Progenitor cell of endocrine pancreas (in vitro differentiated cells): ENCODE data around the gene PMEL. TPM values are rescaled to one million over a fixed set of nuclear protein-coding genes. Genes with fewer than 3 reads are reported as not detected.

Experiments used
- DNase-seq: peaks from one replicate; pipeline ENCODE4 v3.0.0; 2021; ENCODE audit warnings: low spot score; ENCODE audit not compliant: unreplicated experiment
- H3K27ac Mint-ChIP-seq: 2 replicates; pipeline ENCODE4 v1.8.0; 2021; ENCODE audit warnings: mild to moderate bottlenecking, moderate library complexity, mixed read lengths
- H3K27me3 Mint-ChIP-seq: 2 replicates; pipeline ENCODE4 v1.8.0; 2021; ENCODE audit warnings: mixed read lengths
- H3K36me3 Mint-ChIP-seq: 2 replicates; pipeline ENCODE4 v1.8.0; 2022; ENCODE audit warnings: mixed read lengths; ENCODE audit not compliant: insufficient read depth
- H3K4me1 Mint-ChIP-seq: 2 replicates; pipeline ENCODE4 v1.8.0; 2021; ENCODE audit warnings: low read depth, mixed read lengths
- H3K4me3 Mint-ChIP-seq: 2 replicates; pipeline ENCODE4 v1.8.0; 2021; ENCODE audit warnings: low read depth, mild to moderate bottlenecking, moderate library complexity, mixed read lengths
- H3K9me3 Mint-ChIP-seq: 2 replicates; pipeline ENCODE4 v1.8.0; 2021; ENCODE audit warnings: low read depth, mixed read lengths
- total RNA-seq: library from RNA; stranded (reverse); gene quantifications from 2 replicates; pipeline ENCODE4 v1.2.1, GENCODE V29; 2021
- TF ChIP-seq, protein P1 (sequence below): fragments of 200-600 bp; sonication (generic); IDR thresholded peaks from one replicate; pipeline ENCODE4 v1.5.0; 2021; ENCODE audit warnings: antibody characterized with exemption, mild to moderate bottlenecking; ENCODE audit not compliant: unreplicated experiment

PMEL gene
- total RNA-seq, 1 donor from 2014 or later, result 3.7 TPM

DNA sequence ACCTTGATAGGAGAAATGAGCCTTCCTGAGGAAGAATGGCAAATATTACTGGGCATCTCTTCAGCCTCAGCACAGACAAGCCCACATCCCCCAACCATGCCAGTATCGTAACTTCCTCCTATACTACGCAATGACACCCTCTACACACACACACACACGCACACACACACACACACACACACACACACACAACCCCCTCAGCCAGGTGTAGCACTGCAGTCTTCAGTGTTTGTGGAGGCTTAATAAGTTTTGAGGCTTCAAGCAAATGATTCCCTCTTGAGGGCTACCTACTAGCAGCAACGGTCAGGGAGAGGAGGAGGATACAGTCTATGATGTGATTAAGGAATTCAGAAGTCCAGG lies 33.3 kb downstream of the PMEL start:
- H3K4me1 Mint-ChIP-seq, result peaks cover 17% of the 10 kb centered on the region
- H3K4me3 Mint-ChIP-seq, result peak overlapping the region; percentile 81
- peaks cover 58% of the 10 kb centered on the region for H3K27me3 Mint-ChIP-seq
- DNase-seq, result no peak
- H3K9me3 Mint-ChIP-seq, result no peaks in the 10 kb centered on the region
- TF ChIP-seq, protein P1, sequence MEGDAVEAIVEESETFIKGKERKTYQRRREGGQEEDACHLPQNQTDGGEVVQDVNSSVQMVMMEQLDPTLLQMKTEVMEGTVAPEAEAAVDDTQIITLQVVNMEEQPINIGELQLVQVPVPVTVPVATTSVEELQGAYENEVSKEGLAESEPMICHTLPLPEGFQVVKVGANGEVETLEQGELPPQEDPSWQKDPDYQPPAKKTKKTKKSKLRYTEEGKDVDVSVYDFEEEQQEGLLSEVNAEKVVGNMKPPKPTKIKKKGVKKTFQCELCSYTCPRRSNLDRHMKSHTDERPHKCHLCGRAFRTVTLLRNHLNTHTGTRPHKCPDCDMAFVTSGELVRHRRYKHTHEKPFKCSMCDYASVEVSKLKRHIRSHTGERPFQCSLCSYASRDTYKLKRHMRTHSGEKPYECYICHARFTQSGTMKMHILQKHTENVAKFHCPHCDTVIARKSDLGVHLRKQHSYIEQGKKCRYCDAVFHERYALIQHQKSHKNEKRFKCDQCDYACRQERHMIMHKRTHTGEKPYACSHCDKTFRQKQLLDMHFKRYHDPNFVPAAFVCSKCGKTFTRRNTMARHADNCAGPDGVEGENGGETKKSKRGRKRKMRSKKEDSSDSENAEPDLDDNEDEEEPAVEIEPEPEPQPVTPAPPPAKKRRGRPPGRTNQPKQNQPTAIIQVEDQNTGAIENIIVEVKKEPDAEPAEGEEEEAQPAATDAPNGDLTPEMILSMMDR, result no peak
- H3K27ac Mint-ChIP-seq, result no peak overlapping the region
- H3K36me3 Mint-ChIP-seq, result no peaks in the 10 kb centered on the region

GRCh38 chr12:55931780-55932550 lies 33.9 kb downstream of the PMEL start:
- H3K27ac Mint-ChIP-seq, result peak overlapping the region; percentile 81
- no peaks in the 10 kb centered on the region for H3K36me3 Mint-ChIP-seq
- H3K4me3 Mint-ChIP-seq, result peak overlapping the region; percentile 81
- H3K9me3 Mint-ChIP-seq, result no peaks in the 10 kb centered on the region
- peak; percentile 22 for DNase-seq
- H3K4me1 Mint-ChIP-seq, result peaks cover 17% of the 10 kb centered on the region
- peaks cover 53% of the 10 kb centered on the region for H3K27me3 Mint-ChIP-seq
- TF ChIP-seq, protein P1, result no peak

DNA sequence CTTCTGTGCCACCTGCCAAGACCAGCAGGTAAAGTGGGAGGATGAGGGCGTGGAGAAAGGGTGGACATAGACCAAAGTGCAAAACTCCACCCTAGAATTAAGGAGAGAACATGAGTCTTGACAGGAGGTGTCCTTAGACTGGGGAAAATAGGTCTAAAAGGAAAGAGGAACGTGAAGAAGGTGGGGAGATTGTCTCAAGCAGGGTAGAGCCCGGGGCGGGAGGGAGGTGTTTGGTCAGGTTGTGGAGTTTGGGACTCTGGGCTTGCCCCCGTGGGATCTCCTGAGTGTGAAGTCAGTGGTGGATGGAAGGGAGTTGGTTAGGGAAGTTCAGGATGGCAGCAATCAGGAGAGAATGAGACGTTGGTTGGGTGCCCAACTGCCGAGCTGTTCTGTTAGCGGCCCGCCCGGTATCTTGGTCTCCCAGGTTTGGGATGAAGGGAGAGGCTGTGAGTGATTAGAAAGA lies 34.5 kb downstream of the PMEL start:
- H3K4me1 Mint-ChIP-seq, result peaks cover 17% of the 10 kb centered on the region
- H3K9me3 Mint-ChIP-seq, result no peaks in the 10 kb centered on the region
- peak overlapping the region; percentile 81 for H3K27ac Mint-ChIP-seq
- H3K4me3 Mint-ChIP-seq, result peak overlapping the region; percentile 81
- H3K36me3 Mint-ChIP-seq, result no peaks in the 10 kb centered on the region
- no peak for DNase-seq
- TF ChIP-seq, protein P1, result no peak
- peaks cover 46% of the 10 kb centered on the region for H3K27me3 Mint-ChIP-seq

GRCh38 chr12:55930771-55931316 lies 35.0 kb downstream of the PMEL start, which contains the start of gene DGKA:
TSS of gene DGKA (plus strand) at chr12:55931162. CDS start at chr12:55936504, 5,342 bp downstream.
- TF ChIP-seq, protein P1, result peak; percentile 62
- DNase-seq, result no peak
- no peaks in the 10 kb centered on the region for H3K9me3 Mint-ChIP-seq
- H3K36me3 Mint-ChIP-seq, result no peaks in the 10 kb centered on the region
- H3K27me3 Mint-ChIP-seq, result peaks cover 41% of the 10 kb centered on the region
- peaks cover 22% of the 10 kb centered on the region for H3K4me1 Mint-ChIP-seq
- H3K27ac Mint-ChIP-seq, result peak within 1 kb of the TSS; percentile 81
- peak within 1 kb of the TSS; percentile 81 for H3K4me3 Mint-ChIP-seq

DNA sequence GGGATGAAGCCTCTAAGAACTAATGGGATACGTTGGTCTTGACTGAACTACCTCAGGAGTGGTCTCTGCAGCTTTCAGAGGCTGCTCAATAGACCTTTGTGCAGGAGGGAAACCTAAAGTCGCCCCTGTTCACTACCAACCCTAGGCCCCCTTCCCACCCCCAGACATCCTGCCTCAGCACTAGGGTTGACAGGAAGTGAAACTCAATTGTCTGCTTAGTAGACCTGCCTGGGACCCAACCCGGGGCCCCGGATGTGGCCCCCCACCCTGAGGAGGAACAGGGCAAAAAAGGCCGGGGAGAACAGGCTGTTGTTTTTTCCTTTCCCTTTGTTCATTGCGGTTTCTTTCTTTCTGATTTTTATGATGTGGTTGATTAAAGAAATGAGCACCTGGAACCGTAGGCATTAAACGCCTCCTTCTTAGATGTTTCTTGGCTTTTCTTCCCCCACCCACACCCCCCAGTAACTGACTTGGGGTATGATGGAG lies 36.5 kb downstream of the PMEL start:
- peak overlapping the region; percentile 56 for H3K4me3 Mint-ChIP-seq
- H3K27ac Mint-ChIP-seq, result peak overlapping the region; percentile 45
- peaks cover 31% of the 10 kb centered on the region for H3K4me1 Mint-ChIP-seq
- H3K36me3 Mint-ChIP-seq, result peaks cover 2% of the 10 kb centered on the region
- TF ChIP-seq, protein P1, result no peak
- no peaks in the 10 kb centered on the region for H3K9me3 Mint-ChIP-seq
- DNase-seq, result no peak
- H3K27me3 Mint-ChIP-seq, result peaks cover 26% of the 10 kb centered on the region
